T1000 (cell line): ENCODE data around the gene OR5F1.

Experiments
- DNase-seq: peaks from one replicate; lab custom pipeline; 2025; ENCODE audit warnings: mixed read lengths; lab: John Stamatoyannopoulos, UW

Gene OR5F1

DNA sequence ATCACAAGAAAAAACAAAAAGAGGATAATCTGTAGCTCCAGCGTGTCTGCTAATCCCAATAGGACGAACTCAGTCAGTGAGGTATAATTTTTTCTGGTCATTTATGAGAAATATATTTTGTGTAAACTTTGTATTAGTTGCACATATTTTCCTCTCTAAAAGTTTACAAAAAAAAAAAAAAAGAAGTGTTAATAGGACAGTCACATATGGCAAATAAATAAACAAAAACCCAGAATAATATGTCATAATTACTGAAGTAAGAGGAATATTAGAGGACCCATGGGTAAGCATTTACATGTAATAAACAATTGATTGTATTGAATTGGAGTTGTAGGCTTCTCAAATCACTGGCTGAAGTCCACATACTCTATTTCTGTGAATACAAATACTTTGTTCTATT lies at the start of gene OR5F1:
OR5F1 (minus strand) TSS at position 101 of the 400 bp plus-strand sequence; CDS start at position 101, 0 bp downstream.
- no peak for DNase-seq

DNA sequence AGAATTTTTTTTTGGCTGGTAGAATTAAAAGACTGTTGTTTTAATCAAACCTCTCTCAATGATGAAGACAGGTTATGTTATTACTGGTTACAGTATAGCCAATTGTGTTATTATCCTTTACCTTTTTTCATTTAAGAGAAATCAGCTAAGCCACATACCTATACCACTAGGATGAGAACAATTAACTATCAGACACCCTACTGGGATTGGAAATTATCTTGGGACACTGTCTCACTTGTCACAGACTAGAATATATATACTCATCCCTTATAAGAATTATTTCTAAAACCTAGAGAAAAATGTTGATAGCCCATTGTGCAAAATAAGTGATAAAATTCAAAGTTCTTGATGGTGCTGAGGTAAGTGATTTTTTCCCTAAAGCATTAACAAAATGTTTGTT lies 32.9 kb upstream of the OR5F1 start, which contains the start of gene OR5AS1:
OR5AS1 (plus strand) TSS at position 301 of the 400 bp plus-strand sequence. CDS start 2,765 bp downstream, outside the sequence.
- no peak for DNase-seq

DNA sequence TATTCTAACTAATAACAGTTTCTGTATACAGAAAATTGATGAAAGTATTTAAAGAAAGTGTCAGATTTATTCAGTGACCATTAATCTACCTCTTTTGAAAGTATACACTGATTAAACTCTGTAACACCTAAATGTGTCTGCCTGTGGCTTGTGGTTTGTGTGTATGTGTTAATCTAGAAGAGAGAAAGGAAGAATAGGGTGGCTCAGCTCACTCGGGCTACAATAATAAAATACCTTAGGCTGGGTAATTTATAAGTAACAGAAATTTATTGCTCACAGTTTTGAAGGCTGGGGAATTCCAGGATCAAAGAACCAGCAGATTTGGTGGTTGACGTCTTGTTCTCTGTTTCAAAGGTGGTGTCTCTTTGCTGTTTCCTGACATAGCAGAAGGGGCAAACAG lies 19.4 kb upstream of the OR5F1 start:
- DNase-seq = no peak

DNA sequence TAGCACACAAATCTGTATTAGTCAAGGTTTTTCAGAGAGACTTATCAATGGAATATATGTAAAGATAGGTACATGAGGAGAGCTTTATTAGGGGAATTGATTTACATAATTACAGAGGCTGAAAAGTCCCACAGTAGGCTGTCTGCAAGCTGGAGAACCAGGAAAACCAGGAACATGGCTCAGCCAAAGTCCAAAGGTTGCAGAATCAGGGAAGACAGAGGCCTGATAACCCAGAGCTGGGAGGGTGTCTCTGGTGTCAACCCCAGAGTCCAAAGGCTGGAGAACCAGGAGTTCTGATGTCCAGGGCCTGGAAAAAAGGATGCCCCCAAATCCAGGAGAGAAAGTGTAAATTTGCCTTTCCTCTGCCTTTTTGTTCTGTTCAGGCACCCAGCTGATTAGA lies 16.3 kb upstream of the OR5F1 start:
- DNase-seq = no peak

DNA sequence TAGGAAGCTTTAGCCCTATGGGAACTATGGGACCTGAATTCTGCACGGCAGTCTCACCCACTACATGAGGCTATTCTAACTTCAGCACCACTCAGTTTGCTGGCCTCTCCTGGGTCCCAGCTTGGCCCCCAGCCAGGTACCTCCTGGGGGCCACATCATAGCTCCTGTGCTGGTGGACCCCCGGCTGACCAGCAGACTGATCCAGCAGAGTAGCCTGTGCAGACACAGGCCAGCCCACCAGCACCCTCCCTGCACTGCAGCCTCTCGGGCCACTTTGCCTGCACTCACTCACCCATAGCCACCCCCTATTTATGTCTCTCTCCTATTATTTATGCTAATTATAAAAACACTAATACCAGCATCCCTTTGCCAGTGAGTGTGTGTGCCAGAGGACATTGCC lies 23.5 kb downstream of the OR5F1 start:
- DNase-seq = no peak

DNA sequence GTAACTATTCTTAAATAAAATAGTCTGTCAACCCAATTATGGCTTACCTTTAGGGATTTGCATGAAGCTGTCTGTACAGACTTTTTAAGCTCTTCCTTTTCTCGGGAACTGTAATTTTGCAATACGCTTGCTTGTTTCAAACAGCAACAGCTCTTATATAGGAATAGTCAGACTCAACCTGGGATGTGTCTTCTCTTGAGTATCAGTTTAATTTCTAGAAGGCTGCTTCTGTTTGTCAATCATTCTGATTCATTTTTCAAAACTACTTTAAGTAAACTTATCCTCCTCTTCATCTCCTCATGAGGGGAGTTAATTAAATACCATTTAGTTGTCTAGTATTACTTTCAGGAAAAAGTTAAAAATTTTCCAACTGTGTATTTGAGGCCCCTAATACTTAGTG lies 24.6 kb downstream of the OR5F1 start, which contains the start of gene OR10AG1:
OR10AG1 (minus strand) TSS at position 101 of the 400 bp plus-strand sequence; CDS start at position 63, 38 bp downstream.
- DNase-seq = no peak

DNA sequence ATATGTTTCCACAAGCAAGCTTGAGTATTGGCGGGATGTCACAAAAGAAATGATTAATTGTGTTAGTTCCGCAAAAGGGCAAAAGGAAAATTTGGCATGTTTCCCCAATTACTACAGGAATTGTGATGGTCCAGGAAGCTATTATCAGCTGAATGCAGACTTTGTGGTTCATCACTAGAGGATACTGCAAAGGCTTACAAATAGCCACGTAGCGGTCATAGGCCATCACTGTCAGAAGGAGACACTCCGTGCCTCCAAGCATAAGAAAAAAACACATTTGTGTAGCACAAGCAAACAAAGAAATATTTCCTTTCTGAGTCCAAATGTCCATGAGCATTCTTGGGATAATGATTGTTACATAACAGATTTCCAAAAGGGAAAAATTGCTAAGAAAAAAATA lies 26.5 kb downstream of the OR5F1 start:
- no peak for DNase-seq

DNA sequence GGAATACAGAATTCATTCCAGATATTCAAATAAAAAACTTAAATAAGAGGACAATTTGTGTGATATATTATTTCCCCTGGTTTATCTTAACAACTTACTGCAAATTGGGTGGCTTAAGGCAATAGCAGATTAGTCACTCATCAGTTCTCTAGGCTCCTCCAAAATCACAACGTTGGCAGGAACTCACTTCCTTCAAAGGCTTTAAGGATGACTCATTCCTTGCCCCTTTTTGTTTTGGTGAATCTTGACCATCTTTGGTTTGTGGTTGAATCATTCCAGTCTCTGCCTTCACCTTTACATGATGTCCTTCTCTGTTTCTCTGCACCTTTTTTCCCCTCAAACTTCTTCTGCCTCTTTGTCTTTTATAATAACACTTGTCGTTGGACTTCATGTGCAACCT lies 28.0 kb downstream of the OR5F1 start:
- DNase-seq = no peak

DNA sequence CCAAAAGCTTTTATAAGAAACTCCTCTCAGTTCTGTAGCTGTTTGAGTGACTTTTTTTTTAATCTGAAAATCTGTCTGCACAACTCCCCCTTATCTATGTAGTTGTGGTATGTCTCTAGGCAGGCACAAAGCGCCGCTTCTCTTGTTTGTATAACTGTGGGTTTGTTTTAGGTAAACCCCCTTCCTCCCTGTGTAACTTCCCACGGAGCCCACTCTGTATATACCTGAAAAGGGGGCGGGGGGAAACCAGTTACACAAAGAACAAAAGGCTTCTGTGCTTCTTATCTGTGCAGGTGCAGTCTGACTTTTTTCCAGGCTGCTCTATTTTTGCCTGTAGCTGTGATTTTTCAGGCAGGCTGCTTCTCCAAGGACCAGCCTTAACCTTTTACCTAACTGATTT lies 37.9 kb downstream of the OR5F1 start:
- DNase-seq = no peak

DNA sequence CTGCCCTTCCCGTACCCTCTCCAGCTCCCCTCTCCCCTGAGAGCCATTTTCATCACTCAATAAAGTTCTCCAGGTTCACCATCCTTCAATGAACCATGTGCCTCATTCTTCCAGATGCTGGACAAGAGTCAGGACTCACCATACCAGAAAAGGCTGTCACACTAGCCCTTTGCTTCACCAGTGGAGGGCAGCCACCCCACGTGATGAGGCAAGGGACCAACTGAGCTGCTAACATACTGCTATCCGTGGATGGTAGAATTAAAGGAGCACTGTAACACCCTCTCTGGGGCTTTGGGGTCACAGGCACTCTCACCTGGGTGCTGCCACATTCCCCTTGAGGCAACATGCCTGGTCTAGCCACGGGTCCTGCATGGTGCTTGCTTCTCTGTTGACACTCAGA lies 45.1 kb downstream of the OR5F1 start:
- DNase-seq = no peak
